K562 (cell line): ENCODE measurements around the gene RGS19.

Source experiments
- BRCA1 ChIP-seq, 2 experiments: fragments of 450-650 bp in 1 of 2; sonication (generic) in 1 of 2; formaldehyde crosslinking in 1 of 2; IDR thresholded peaks; 2 replicates each; pipeline versions ENCODE4 v1.5.0 to v1.6.1; 2017 to 2020; ENCODE audit warnings: mild to moderate bottlenecking in 1 of 2, missing genetic modification reagents in 1 of 2
- MCM3 ChIP-seq: fragments of 450-650 bp; IDR thresholded peaks from 2 replicates; pipeline ENCODE4 v1.6.1; 2016
- PHF21A ChIP-seq: fragments of 450-650 bp; IDR thresholded peaks from 2 replicates; pipeline ENCODE4 v1.6.1; 2017; ENCODE audit warnings: low read depth, borderline replicate concordance

GRCh38 chr20:64110411-64111068, 31.2 kb upstream of the RGS19 start:
- TF ChIP-seq BRCA1 (IDR thresholded peaks at IDR 0.05) (no peak), BRCA1 (CRISPR knock-in tag; IDR thresholded peaks at IDR 0.05) (no peak), MCM3 (no peak), PHF21A (no peak)
